PC-9 (cell line): Measurements from ENCODE around the gene DGAT2L6.

Experiments
- CTCF ChIP-seq: fragments of 200-600 bp; sonication (generic); conservative IDR thresholded peaks from 2 replicates; pipeline ENCODE4 v1.6.1; 2017; ENCODE audit warnings: mixed run types, antibody characterized with exemption, mild to moderate bottlenecking, moderate library complexity
- EZH2 ChIP-seq: fragments of 200-600 bp; sonication (generic); IDR thresholded peaks from 2 replicates; pipeline ENCODE4 v1.8.0; 2017; ENCODE audit warnings: antibody characterized with exemption, low read depth

GRCh38 chrX:70172221-70172620, 5.1 kb upstream of the DGAT2L6 start:
- TF ChIP-seq EZH2 (no peak), CTCF (no peak)
